HCT116 (cell line): ENCODE measurements around the gene RAMP3.

Experiments used
- EZH2 ChIP-seq: fragments of 200-600 bp; sonication (generic); IDR thresholded peaks from 2 replicates; pipeline ENCODE4 v1.6.1; 2017; ENCODE audit warnings: antibody characterized with exemption, mixed run types
- EZH2phosphoT487 ChIP-seq: fragments of 200-600 bp; IDR thresholded peaks from 2 replicates; pipeline ENCODE4 v1.6.1; 2018; ENCODE audit warnings: antibody characterized with exemption, borderline replicate concordance
- POLR2A ChIP-seq: IDR thresholded peaks from 2 replicates; pipeline ENCODE4 v1.7.0; 2011; ENCODE audit warnings: borderline replicate concordance; ENCODE audit not compliant: insufficient read depth, insufficient read length; ENCODE audit errors: extremely low read depth
- POLR2AphosphoS5 ChIP-seq: IDR thresholded peaks from 2 replicates; pipeline ENCODE4 v1.6.1; 2011; ENCODE audit warnings: mild to moderate bottlenecking, low read depth, low read length, moderate library complexity
- YY1 ChIP-seq: IDR thresholded peaks from 2 replicates; pipeline ENCODE4 v1.6.1; 2011; ENCODE audit warnings: low read length, low read depth, moderate library complexity, mild to moderate bottlenecking; ENCODE audit not compliant: insufficient replicate concordance; ENCODE audit errors: extremely low read depth
- TF ChIP-seq, protein P1 (sequence below), 3 experiments: fragments of 200-600 bp in 1 of 3; sonication (generic) in 1 of 3; IDR thresholded peaks in 2 of 3; conservative IDR thresholded peaks in 1 of 3; 2 replicates each; pipeline ENCODE4 v1.5.1; 2012 to 2017; ENCODE audit warnings: low read depth in 2 of 3, low read length in 2 of 3, antibody characterized with exemption in 1 of 3, borderline replicate concordance in 1 of 3, control low read depth in 1 of 3, mild to moderate bottlenecking in 1 of 3, mixed read lengths in 1 of 3, mixed run types in 1 of 3, moderate library complexity in 1 of 3; ENCODE audit not compliant: insufficient read depth in 1 of 3
- TF ChIP-seq, protein P2 (sequence below): IDR thresholded peaks from 2 replicates; pipeline ENCODE4 v1.6.1; 2011; ENCODE audit warnings: mild to moderate bottlenecking, low read length, moderate library complexity; ENCODE audit not compliant: insufficient replicate concordance; ENCODE audit errors: extremely low read depth

DNA sequence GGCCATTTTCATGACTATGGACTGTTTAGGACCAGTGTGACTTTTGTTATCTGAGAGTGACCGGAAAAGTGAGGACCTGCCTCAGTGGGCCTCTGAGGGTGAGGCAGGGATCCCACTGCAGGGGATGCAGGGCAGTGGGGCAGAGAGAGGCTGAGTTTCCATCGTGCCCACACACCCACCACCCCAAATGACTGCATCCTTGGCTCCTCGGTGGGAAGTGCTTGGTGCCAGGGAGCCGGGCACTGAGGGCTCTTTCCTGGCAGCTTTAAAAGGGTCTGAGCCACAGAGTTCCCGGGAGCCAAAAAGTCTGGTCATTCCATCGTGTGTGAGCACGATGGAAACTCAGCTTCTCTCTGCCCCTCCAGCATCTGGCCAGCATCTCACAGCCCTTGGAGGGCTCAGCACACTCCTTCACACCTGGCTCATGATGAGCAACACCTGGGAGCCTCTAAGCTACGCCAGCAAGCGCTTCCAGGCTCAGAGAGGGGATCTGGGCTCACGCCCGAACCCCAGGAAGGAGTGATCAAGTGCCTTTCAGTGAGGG, 59.1 kb downstream of the RAMP3 start:
- TF ChIP-seq, protein P1, sequence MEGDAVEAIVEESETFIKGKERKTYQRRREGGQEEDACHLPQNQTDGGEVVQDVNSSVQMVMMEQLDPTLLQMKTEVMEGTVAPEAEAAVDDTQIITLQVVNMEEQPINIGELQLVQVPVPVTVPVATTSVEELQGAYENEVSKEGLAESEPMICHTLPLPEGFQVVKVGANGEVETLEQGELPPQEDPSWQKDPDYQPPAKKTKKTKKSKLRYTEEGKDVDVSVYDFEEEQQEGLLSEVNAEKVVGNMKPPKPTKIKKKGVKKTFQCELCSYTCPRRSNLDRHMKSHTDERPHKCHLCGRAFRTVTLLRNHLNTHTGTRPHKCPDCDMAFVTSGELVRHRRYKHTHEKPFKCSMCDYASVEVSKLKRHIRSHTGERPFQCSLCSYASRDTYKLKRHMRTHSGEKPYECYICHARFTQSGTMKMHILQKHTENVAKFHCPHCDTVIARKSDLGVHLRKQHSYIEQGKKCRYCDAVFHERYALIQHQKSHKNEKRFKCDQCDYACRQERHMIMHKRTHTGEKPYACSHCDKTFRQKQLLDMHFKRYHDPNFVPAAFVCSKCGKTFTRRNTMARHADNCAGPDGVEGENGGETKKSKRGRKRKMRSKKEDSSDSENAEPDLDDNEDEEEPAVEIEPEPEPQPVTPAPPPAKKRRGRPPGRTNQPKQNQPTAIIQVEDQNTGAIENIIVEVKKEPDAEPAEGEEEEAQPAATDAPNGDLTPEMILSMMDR (IDR thresholded peaks at IDR 0.05 in 2 of 3, conservative IDR thresholded peaks at IDR 0.05 in 1 of 3; ENCODE audit: borderline replicate concordance in 1 of 3, insufficient read depth in 1 of 3, low read depth in 2 of 3, low read length in 2 of 3): no peak
- TF ChIP-seq, protein P2, sequence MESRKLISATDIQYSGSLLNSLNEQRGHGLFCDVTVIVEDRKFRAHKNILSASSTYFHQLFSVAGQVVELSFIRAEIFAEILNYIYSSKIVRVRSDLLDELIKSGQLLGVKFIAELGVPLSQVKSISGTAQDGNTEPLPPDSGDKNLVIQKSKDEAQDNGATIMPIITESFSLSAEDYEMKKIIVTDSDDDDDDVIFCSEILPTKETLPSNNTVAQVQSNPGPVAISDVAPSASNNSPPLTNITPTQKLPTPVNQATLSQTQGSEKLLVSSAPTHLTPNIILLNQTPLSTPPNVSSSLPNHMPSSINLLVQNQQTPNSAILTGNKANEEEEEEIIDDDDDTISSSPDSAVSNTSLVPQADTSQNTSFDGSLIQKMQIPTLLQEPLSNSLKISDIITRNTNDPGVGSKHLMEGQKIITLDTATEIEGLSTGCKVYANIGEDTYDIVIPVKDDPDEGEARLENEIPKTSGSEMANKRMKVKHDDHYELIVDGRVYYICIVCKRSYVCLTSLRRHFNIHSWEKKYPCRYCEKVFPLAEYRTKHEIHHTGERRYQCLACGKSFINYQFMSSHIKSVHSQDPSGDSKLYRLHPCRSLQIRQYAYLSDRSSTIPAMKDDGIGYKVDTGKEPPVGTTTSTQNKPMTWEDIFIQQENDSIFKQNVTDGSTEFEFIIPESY: no peak
- TF ChIP-seq EZH2 (no peak), POLR2AphosphoS5 (no peak), EZH2phosphoT487 (no peak), POLR2A (no peak), YY1 (no peak)
